ENCODE data around the gene VPS36.
"Not testable (repeated sequence)": the region's sequence is repeated elsewhere in the genome, so short reads cannot be mapped to it uniquely, and the experiment has no call there.

Gene VPS36

DNA sequence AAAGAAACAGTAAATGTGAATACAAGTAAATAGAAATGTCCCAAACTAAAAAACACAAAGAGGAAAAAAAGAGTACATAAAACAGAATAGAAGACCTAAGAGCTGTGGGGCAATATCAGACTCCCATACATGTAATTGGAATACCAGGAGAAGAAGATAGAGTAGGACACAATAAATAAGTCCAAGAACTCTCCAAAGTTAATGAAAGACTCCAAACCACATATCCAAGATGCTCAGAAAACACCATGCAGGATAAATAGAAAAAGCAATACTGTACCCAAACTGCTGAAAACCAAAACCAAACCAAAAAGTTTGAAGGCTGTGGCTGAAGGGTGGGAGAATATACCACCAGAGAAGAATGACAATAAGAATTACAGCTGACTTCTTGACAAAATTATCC is 62.7 kb downstream of the VPS36 start:
- ChIA-PET POLR2A (no interaction called here), CTCF (no interaction called here)
- DNase-seq (ENCODE audit: extremely low spot score), result no peak
- TF ChIP-seq L3MBTL2 (conservative IDR thresholded peaks at IDR 0.05), result no peak
- TF ChIP-seq SP1 (IDR thresholded peaks at IDR 0.05), result no peak

DNA sequence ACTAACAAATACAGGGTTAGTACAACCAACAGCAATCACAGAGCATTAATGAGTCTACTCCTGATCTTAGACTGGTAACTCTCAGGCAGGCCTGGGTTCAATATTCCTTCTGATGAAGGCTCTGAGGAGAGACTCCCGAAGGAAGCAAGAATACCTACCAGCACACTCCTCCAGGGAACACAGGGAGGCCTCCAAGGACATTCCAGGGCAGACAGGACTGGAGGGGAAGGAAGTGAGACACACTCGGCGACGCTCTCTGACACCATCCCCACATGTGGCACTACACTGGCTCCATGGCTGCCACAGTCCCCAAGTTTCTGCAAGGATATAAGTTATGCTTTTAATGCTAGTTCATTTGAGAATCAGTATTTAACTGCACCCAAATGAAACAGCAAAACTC is 64.6 kb downstream of the VPS36 start:
- TF ChIP-seq FOXM1 (IDR thresholded peaks at IDR 0.05; ENCODE audit: borderline replicate concordance) (no peak), NFRKB (IDR thresholded peaks at IDR 0.05) (no peak), ZNF384 (IDR thresholded peaks at IDR 0.05) (no peak), FOXK2 (IDR thresholded peaks at IDR 0.05) (no peak), SUZ12 (IDR thresholded peaks at IDR 0.05) (no peak), LEF1 (IDR thresholded peaks at IDR 0.05; ENCODE audit: borderline replicate concordance) (no peak), CTBP1 (IDR thresholded peaks at IDR 0.05; ENCODE audit: borderline replicate concordance) (no peak)

DNA sequence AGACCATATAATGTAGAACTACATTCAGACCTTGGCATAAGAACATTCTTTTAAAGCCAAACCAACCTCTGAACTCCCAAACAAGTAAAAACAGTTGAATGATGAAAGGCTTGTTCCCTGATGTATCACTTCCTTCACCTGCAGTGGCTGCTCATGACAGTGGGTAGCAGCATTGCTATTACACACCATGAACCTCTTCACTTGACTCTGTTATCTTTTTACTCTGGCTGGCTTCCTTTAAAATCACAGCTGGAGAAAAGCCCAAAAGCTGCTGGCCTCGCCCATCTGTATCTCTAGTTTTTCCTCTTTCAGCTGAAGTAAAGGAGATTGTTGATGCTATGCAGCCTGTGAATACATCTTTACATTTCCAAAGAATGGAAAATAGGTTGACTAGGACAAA is 67.1 kb downstream of the VPS36 start:
- ChIA-PET POLR2A (no interaction called here), CTCF (no interaction called here)
- no peak for DNase-seq (ENCODE audit: extremely low spot score)
- no peak for TF ChIP-seq BHLHE40 (IDR thresholded peaks at IDR 0.05; ENCODE audit: borderline replicate concordance)
- no peak for TF ChIP-seq NFRKB (IDR thresholded peaks at IDR 0.05)
- no peak for TF ChIP-seq FOXA1 (IDR thresholded peaks at IDR 0.05)
- TF ChIP-seq FOXK2 (IDR thresholded peaks at IDR 0.05), result no peak
- TF ChIP-seq L3MBTL2 (conservative IDR thresholded peaks at IDR 0.05), result no peak

More for the DNA sequence above, 64.6 kb downstream of the VPS36 start:
- POLR2A ChIA-PET, result no interaction called here
- DNase-seq (ENCODE audit: extremely low spot score), result no peak
- CTCF ChIA-PET, result no interaction called here

DNA sequence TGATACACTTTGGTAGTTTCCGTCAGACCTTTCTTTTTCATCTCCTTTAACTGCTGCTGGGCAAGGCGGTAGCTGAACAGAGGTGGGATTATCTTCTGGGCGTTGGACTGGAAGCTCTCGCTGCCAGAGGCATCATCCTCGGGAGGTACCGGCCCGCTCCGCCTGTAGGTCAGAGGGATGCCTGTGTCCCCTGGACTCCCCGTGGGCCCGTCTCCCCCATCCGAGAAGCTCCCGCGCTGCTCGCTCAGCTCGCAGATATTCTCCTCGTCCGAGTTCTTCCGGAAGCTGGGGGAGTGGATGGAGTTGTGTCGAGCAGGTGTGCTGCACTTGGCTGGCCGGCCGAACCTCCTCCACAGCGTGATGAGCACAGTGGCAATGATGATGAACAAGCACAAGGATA is 72.1 kb downstream of the VPS36 start:
- no peak for DNase-seq (ENCODE audit: extremely low spot score)
- POLR2A ChIA-PET, result no interaction called here
- CTCF ChIA-PET, result no interaction called here
- TF ChIP-seq ARNT (IDR thresholded peaks at IDR 0.05), result no peak
- no peak for TF ChIP-seq FOXM1 (IDR thresholded peaks at IDR 0.05; ENCODE audit: borderline replicate concordance)
- TF ChIP-seq ZNF384 (IDR thresholded peaks at IDR 0.05), result no peak
- TF ChIP-seq HDGF (IDR thresholded peaks at IDR 0.05; ENCODE audit: borderline replicate concordance), result no peak
- TF ChIP-seq SUZ12 (IDR thresholded peaks at IDR 0.05), result no peak
- TF ChIP-seq, protein P1, sequence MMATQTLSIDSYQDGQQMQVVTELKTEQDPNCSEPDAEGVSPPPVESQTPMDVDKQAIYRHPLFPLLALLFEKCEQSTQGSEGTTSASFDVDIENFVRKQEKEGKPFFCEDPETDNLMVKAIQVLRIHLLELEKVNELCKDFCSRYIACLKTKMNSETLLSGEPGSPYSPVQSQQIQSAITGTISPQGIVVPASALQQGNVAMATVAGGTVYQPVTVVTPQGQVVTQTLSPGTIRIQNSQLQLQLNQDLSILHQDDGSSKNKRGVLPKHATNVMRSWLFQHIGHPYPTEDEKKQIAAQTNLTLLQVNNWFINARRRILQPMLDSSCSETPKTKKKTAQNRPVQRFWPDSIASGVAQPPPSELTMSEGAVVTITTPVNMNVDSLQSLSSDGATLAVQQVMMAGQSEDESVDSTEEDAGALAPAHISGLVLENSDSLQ (IDR thresholded peaks at IDR 0.05), result no peak
- no peak for TF ChIP-seq ELF4 (IDR thresholded peaks at IDR 0.05)
- no peak for TF ChIP-seq FOXA1 (IDR thresholded peaks at IDR 0.05)

DNA sequence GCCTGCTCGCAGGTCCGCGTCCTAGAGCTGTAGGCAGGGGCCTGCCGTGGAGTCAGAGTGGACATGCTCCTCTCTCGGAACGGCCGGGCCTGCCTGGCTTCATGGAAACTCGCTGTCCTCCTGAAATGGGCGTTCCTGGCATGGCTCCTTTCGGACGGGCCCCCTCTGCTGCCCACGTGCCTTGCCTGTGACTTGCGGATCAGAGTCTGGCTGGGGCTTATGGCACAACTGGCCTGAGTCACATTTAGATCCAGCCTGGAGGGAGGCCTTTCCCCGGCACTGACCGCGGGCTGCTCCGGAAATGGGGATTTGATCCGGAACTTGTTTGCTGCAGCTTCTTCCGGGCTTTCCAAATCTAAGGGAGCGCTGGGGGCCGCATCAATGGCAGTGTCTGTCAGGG is 72.5 kb downstream of the VPS36 start:
- CTCF ChIA-PET, result no interaction called here

DNA sequence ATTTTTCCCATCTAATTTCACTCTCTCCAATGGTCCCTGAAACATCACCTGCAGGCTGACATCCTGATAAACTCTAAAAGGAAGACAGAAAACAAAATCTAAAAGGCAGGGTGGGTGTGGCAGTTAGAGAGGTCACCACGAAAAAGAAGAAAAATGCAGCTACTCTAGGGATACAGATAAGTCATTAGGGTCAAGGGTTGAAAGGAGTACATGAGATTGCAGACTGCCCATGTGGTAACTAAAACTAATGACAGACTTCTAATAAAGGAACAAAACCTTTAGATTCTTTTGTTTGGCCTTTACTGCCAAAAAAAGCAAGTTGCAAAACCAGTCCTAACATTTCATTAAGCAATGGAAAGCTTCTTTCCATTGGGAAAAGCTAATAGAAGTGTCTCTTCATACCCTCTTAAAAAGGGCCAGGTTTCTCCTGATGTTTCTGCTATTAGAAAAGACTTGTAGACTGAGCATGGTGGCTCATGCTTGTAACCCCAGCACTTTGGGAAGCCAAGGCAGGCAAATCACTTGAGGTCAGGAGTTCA is 75.5 kb downstream of the VPS36 start:
- ChIA-PET CTCF (no interaction called here), POLR2A (no interaction called here)
- DNase-seq (ENCODE audit: extremely low spot score), result no peak
- no peak for TF ChIP-seq HDGF (IDR thresholded peaks at IDR 0.05; ENCODE audit: borderline replicate concordance)
- TF ChIP-seq ELF4 (IDR thresholded peaks at IDR 0.05), result no peak
- TF ChIP-seq FOXA1 (IDR thresholded peaks at IDR 0.05), result no peak
- TF ChIP-seq FOXM1 (IDR thresholded peaks at IDR 0.05; ENCODE audit: borderline replicate concordance), result no peak
- TF ChIP-seq L3MBTL2 (conservative IDR thresholded peaks at IDR 0.05), result no peak
- no peak for TF ChIP-seq BHLHE40 (IDR thresholded peaks at IDR 0.05; ENCODE audit: borderline replicate concordance)

More for the DNA sequence above, 72.5 kb downstream of the VPS36 start:
- no peak for DNase-seq (ENCODE audit: extremely low spot score)
- no peak for TF ChIP-seq SP1 (IDR thresholded peaks at IDR 0.05)
- TF ChIP-seq BHLHE40 (IDR thresholded peaks at IDR 0.05; ENCODE audit: borderline replicate concordance), result no peak
- TF ChIP-seq ZNF384 (IDR thresholded peaks at IDR 0.05), result no peak
- POLR2A ChIA-PET, result no interaction called here

DNA sequence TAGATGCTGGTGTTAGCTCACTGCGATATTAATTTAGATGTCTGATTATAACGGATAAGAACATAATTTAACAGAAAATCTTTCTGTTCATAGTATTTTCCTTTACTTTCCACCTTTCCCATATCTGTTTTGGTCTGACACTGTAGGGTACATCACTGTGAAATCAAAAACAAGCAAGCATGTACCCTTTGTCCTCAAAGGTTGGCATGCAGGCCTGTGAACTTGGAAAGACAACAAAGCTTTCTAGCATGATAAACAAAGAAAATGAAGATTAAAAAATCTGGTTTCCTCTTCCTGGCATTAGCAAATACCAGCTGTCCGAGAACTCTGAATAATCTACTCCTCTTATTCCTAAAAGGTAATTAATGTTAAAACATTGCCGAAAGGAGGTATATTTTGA is 76.0 kb downstream of the VPS36 start:
- ChIA-PET CTCF (no interaction called here), POLR2A (no interaction called here)
- TF ChIP-seq L3MBTL2 (conservative IDR thresholded peaks at IDR 0.05) (no peak), NFRKB (IDR thresholded peaks at IDR 0.05) (no peak)
- no peak for DNase-seq (ENCODE audit: extremely low spot score)

DNA sequence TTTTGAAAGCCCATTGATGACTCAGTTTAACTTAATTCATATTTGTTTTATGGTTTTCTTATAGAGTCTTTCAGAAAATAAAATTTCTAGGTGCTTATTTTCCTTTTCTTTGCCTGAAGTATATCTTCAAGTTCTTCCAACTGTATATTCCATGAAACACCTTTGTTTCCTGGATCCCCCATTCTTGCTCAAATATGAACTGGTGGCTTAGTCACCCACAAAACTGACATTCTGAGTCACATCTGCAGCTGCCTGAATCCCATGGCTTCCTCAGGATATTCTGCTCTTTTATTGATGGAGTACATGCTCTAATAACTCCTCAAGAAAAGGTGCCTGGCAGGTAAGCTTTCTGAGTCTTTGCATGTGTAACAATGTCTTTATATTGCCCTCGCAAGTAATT is 77.2 kb downstream of the VPS36 start:
- DNase-seq (ENCODE audit: extremely low spot score); CTCF ChIA-PET; POLR2A ChIA-PET: not testable (repeated sequence)

DNA sequence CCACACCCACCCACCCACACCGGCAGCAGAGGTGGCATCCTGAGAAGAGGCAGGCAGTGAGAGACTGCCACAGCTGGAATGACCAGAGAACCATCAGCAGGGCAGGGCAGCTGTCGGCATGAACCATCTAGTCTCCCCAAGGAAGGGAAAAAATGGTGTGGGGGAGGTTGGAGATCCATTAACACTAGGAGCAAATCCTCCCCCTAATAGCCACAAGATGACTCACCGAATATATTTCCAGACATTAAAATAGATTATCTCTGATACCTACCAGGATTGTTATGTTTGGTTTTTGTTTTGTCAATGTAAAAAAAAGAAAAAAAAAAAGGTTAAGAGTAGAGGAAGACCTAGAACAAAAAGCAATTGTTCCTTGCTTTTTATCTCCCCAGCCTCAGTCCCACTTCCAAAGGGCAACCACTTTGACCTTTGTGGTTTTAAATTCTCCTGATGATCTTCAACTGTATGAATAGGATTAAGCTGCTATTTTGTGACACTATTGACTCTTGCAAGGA is 78.6 kb downstream of the VPS36 start:
- TF ChIP-seq, protein P1 (IDR thresholded peaks at IDR 0.05), result no peak
- TF ChIP-seq ARNT (IDR thresholded peaks at IDR 0.05) (no peak), NFRKB (IDR thresholded peaks at IDR 0.05) (no peak), FOXA1 (IDR thresholded peaks at IDR 0.05) (no peak), L3MBTL2 (conservative IDR thresholded peaks at IDR 0.05) (no peak), SUZ12 (IDR thresholded peaks at IDR 0.05) (no peak), TARDBP (IDR thresholded peaks at IDR 0.05) (no peak), ZNF384 (IDR thresholded peaks at IDR 0.05) (no peak), BHLHE40 (IDR thresholded peaks at IDR 0.05; ENCODE audit: borderline replicate concordance) (no peak), LEF1 (IDR thresholded peaks at IDR 0.05; ENCODE audit: borderline replicate concordance) (no peak)
- DNase-seq (ENCODE audit: extremely low spot score), result no peak
- CTCF ChIA-PET, result no interaction called here
- POLR2A ChIA-PET, result no interaction called here
